Fibroblast of lung (primary cell): ENCODE data around the gene PPP1R16B.

Experiments used
- CTCF ChIP-seq, 2 donors: IDR thresholded peaks in 1 of 2; conservative IDR thresholded peaks in 1 of 2; 1 replicate in 1 of 2; 2 replicates in 1 of 2; pipeline ENCODE4 v1.5.1; 2011 to 2012; ENCODE audit warnings: low read length in 2 of 2, control low read depth in 1 of 2, inconsistent platforms in 1 of 2, low read depth in 1 of 2, mild to moderate bottlenecking in 1 of 2
- EZH2 ChIP-seq: IDR thresholded peaks from 2 replicates; pipeline ENCODE4 v1.5.1; 2012; ENCODE audit warnings: low read length, control low read depth, mild to moderate bottlenecking; ENCODE audit errors: missing control alignments

GRCh38 chr20:38934530-38934929 is 129.0 kb downstream of the PPP1R16B start:
- TF ChIP-seq CTCF (conservative IDR thresholded peaks at IDR 0.05 in 1 of 2, IDR thresholded peaks at IDR 0.05 in 1 of 2; ENCODE audit: low read depth in 1 of 2, low read length in 2 of 2) (no peak), EZH2 (no peak)
